ENCODE measurements around the gene KLHL11. TPM values are rescaled to one million over a fixed set of nuclear protein-coding genes. Genes with fewer than 3 reads are reported as not detected.

KLHL11 gene
- total RNA-seq, 1 donor from 2014 or later: 17.4 TPM

- no peaks in the 10 kb centered on the region for H3K4me1 Mint-ChIP-seq (ENCODE audit: low read depth, unreplicated experiment)
- DNase-seq: no peak
- H3K27ac Mint-ChIP-seq (ENCODE audit: unreplicated experiment): no peak overlapping the region
- TF ChIP-seq CTCF (IDR thresholded peaks at IDR 0.05; ENCODE audit: partially characterized antibody, unreplicated experiment): no peak
- H3K27me3 Mint-ChIP-seq (ENCODE audit: unreplicated experiment): peaks cover 2% of the 10 kb centered on the region
- H3K36me3 Mint-ChIP-seq (ENCODE audit: unreplicated experiment): no peaks in the 10 kb centered on the region
- H3K4me3 Mint-ChIP-seq (ENCODE audit: unreplicated experiment): no peak overlapping the region
- H3K9me3 Mint-ChIP-seq (ENCODE audit: unreplicated experiment): no peaks in the 10 kb centered on the region
Observed at GRCh38 chr17:41806685-41807445, 58.4 kb downstream of the KLHL11 start.

Other genes with a start within 250 kb of the KLHL11 start
- gene KRT17, start 240.8 kb downstream of the KLHL11 start, total RNA-seq (ENCODE audit: unreplicated experiment): not detected
- 1,088 TPM for gene EIF1, start 176.5 kb downstream of the KLHL11 start, total RNA-seq (ENCODE audit: unreplicated experiment)
- not detected for gene GAST, start 153.1 kb downstream of the KLHL11 start, total RNA-seq (ENCODE audit: unreplicated experiment)
- gene HAP1, start 130.8 kb downstream of the KLHL11 start, total RNA-seq (ENCODE audit: unreplicated experiment): 0.76 TPM
- gene JUP, start 78.7 kb downstream of the KLHL11 start, total RNA-seq (ENCODE audit: unreplicated experiment): 252 TPM
- gene P3H4, start 53.5 kb downstream of the KLHL11 start, total RNA-seq (ENCODE audit: unreplicated experiment): 5.6 TPM
- 28.5 TPM for gene FKBP10, start 52.4 kb downstream of the KLHL11 start, total RNA-seq (ENCODE audit: unreplicated experiment)
- 165 TPM for gene NT5C3B, start 29.2 kb downstream of the KLHL11 start, total RNA-seq (ENCODE audit: unreplicated experiment)
- gene KLHL10, start 27.6 kb downstream of the KLHL11 start, total RNA-seq (ENCODE audit: unreplicated experiment): not detected
- 625 TPM for gene ACLY, start 53.5 kb upstream of the KLHL11 start, total RNA-seq (ENCODE audit: unreplicated experiment)
- 3.4 TPM for gene ODAD4, start 65.2 kb upstream of the KLHL11 start, total RNA-seq (ENCODE audit: unreplicated experiment)
- 51.5 TPM for gene CNP, start 101.4 kb upstream of the KLHL11 start, total RNA-seq (ENCODE audit: unreplicated experiment)
- 124 TPM for gene DNAJC7, start 152.0 kb upstream of the KLHL11 start, total RNA-seq (ENCODE audit: unreplicated experiment)
- 88.8 TPM for gene NKIRAS2, start 154.7 kb upstream of the KLHL11 start, total RNA-seq (ENCODE audit: unreplicated experiment)
- 2.4 TPM for gene C17orf113, start 185.2 kb upstream of the KLHL11 start, total RNA-seq (ENCODE audit: unreplicated experiment)
- 1.5 TPM for gene ZNF385C, start 233.1 kb upstream of the KLHL11 start, total RNA-seq (ENCODE audit: unreplicated experiment)
- gene DHX58, start 247.3 kb upstream of the KLHL11 start, total RNA-seq (ENCODE audit: unreplicated experiment): 0.42 TPM